ENCODE measurements around the gene BPIFB2. TPM values are rescaled to one million over a fixed set of nuclear protein-coding genes. Genes with fewer than 3 reads are reported as not detected.
"Not testable (repeated sequence)": the region's sequence is repeated elsewhere in the genome, so short reads cannot be mapped to it uniquely, and the experiment has no call there.

The BPIFB2 gene
- total and polyA plus RNA-seq, 10 of the 15 experiments (the other 5 are each of a cell fraction or from before 2014, with no cell fraction given) = not detected

GRCh38 chr20:33042983-33043730, 35.7 kb downstream of the BPIFB2 start (continued):
- TF ChIP-seq, protein P1, sequence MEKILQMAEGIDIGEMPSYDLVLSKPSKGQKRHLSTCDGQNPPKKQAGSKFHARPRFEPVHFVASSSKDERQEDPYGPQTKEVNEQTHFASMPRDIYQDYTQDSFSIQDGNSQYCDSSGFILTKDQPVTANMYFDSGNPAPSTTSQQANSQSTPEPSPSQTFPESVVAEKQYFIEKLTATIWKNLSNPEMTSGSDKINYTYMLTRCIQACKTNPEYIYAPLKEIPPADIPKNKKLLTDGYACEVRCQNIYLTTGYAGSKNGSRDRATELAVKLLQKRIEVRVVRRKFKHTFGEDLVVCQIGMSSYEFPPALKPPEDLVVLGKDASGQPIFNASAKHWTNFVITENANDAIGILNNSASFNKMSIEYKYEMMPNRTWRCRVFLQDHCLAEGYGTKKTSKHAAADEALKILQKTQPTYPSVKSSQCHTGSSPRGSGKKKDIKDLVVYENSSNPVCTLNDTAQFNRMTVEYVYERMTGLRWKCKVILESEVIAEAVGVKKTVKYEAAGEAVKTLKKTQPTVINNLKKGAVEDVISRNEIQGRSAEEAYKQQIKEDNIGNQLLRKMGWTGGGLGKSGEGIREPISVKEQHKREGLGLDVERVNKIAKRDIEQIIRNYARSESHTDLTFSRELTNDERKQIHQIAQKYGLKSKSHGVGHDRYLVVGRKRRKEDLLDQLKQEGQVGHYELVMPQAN (conservative IDR thresholded peaks at IDR 0.05) = no peak
- TF ChIP-seq ZSCAN29 (IDR thresholded peaks at IDR 0.05) (no peak), PAX5 (IDR thresholded peaks at IDR 0.05; ENCODE audit: borderline replicate concordance, low read depth, low read length) (no peak), SRF (IDR thresholded peaks at IDR 0.05; ENCODE audit: low read depth in 2 of 2, low read length in 2 of 2) (no peak), JUNB (IDR thresholded peaks at IDR 0.05) (no peak)
- TF ChIP-seq, protein P2, sequence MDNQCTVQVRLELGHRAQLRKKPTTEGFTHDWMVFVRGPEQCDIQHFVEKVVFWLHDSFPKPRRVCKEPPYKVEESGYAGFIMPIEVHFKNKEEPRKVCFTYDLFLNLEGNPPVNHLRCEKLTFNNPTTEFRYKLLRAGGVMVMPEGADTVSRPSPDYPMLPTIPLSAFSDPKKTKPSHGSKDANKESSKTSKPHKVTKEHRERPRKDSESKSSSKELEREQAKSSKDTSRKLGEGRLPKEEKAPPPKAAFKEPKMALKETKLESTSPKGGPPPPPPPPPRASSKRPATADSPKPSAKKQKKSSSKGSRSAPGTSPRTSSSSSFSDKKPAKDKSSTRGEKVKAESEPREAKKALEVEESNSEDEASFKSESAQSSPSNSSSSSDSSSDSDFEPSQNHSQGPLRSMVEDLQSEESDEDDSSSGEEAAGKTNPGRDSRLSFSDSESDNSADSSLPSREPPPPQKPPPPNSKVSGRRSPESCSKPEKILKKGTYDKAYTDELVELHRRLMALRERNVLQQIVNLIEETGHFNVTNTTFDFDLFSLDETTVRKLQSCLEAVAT (IDR thresholded peaks at IDR 0.05) = no peak

DNA sequence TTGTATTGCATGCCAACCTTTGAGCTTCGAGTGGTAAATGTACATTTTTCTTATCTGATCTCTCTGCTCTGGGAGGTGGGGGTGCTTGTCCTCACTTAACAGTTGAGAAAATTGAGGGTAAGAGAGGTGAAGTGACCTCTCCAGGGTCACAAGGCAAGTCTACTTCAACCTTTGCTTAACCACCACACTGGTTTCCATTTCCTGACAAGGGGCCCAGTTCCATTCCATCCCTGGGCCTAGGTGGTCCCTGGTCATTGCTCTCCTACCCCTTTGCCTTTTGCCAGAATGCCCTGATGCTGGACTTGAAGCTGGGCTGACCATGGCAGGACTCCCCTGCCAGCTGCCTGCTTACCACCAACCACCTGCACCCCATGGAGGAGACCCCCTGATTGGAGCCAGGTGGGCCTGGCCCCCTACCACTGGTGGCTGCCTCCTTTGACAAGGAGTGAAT, 36.3 kb downstream of the BPIFB2 start:
- BruUV-seq (replicated peaks) = no TSS peak
- TF ChIP-seq FOXK2 (IDR thresholded peaks at IDR 0.05) (no peak), PKNOX1 (IDR thresholded peaks at IDR 0.05) (no peak)
- H3K79me2 ChIP-seq (ENCODE audit: control insufficient read depth, insufficient read depth, low read length) = no peaks in the 10 kb centered on the region
- intact Hi-C loops (cut with micrococcal nuclease; ENCODE audit: unreplicated experiment) (no loop called here), in situ Hi-C loops (cut with MboI) (no loop called here)
- H3K27me3 ChIP-seq (replicated peaks in 1 of 2; ENCODE audit: control insufficient read depth in 2 of 2, insufficient read depth in 2 of 2, low read length in 1 of 2) = no peaks in the 10 kb centered on the region; a peak in 1 of 4 replicates
- H2AFZ ChIP-seq (ENCODE audit: control insufficient read depth, low read depth, low read length) = no peak overlapping the region
- 0% methylated on average over 1 of the region's 1 CpG for WGBS (ENCODE audit: insufficient coverage, insufficient replicate concordance, low lambda C conversion rate, missing lambda C conversion rate)
- DNase-seq (ENCODE audit: low read depth, low spot score) = no peak
- POLR2A ChIA-PET = no interaction called here
- no peaks in the 10 kb centered on the region for H4K20me1 ChIP-seq (ENCODE audit: control insufficient read depth, insufficient read depth)
- CTCF ChIA-PET = no interaction called here
- RAD21 ChIA-PET (ENCODE audit: unreplicated experiment) = no interaction called here
- no peaks in the 10 kb centered on the region for H3K36me3 ChIP-seq (ENCODE audit: control insufficient read depth in 2 of 2, insufficient read depth in 2 of 2, low read length in 1 of 2)
- H3K9ac ChIP-seq (ENCODE audit: control insufficient read depth, insufficient read depth, low read length) = no peak overlapping the region
- H3K4me2 ChIP-seq (ENCODE audit: control insufficient read depth, insufficient read depth) = no peak overlapping the region
- ATAC-seq = no peak
- H3K4me1 ChIP-seq (ENCODE audit: control insufficient read depth, insufficient read depth, low read length) = no peaks in the 10 kb centered on the region
- no peak overlapping the region for H3K27ac ChIP-seq (ENCODE audit: control insufficient read depth, insufficient read depth)
- H3K9me3 ChIP-seq (replicated peaks; ENCODE audit: control insufficient read depth, insufficient read depth, low read length) = no peaks in the 10 kb centered on the region; the same call in 2 of the 3 replicates
- SMC1A ChIA-PET (ENCODE audit: uncharacterized antibody, unreplicated experiment) = no interaction called here
- H3K4me3 ChIP-seq = no peak overlapping the region
- no peak for FAIRE-seq

- POLR2A ChIA-PET; DNase-seq (ENCODE audit: low read depth, low spot score); H3K27ac ChIP-seq (ENCODE audit: control insufficient read depth, insufficient read depth); H3K36me3 ChIP-seq (ENCODE audit: control insufficient read depth in 2 of 2, insufficient read depth in 2 of 2, low read length in 1 of 2); SMC1A ChIA-PET (ENCODE audit: uncharacterized antibody, unreplicated experiment); ATAC-seq; RAD21 ChIA-PET (ENCODE audit: unreplicated experiment); intact Hi-C loops (cut with micrococcal nuclease; ENCODE audit: unreplicated experiment); H4K20me1 ChIP-seq (ENCODE audit: control insufficient read depth, insufficient read depth); H3K4me2 ChIP-seq (ENCODE audit: control insufficient read depth, insufficient read depth); H3K9me3 ChIP-seq (replicated peaks; ENCODE audit: control insufficient read depth, insufficient read depth, low read length); CTCF ChIA-PET; H3K27me3 ChIP-seq (replicated peaks in 1 of 2; ENCODE audit: control insufficient read depth in 2 of 2, insufficient read depth in 2 of 2, low read length in 1 of 2); BruUV-seq (replicated peaks); H3K4me1 ChIP-seq (ENCODE audit: control insufficient read depth, insufficient read depth, low read length); in situ Hi-C loops (cut with MboI); H3K4me3 ChIP-seq; FAIRE-seq; H2AFZ ChIP-seq (ENCODE audit: control insufficient read depth, low read depth, low read length); H3K79me2 ChIP-seq (ENCODE audit: control insufficient read depth, insufficient read depth, low read length); H3K9ac ChIP-seq (ENCODE audit: control insufficient read depth, insufficient read depth, low read length): not testable (repeated sequence)
- 52% methylated on average over 15 of the region's 15 CpGs for WGBS (ENCODE audit: insufficient coverage, insufficient replicate concordance, low lambda C conversion rate, missing lambda C conversion rate)
Observed at GRCh38 chr20:33045129-33045721, 37.7 kb downstream of the BPIFB2 start.

All from GM12878 (cell line).